CD14-positive monocyte (primary cell): ENCODE results near the gene FOCAD. TPM values are rescaled to one million over a fixed set of nuclear protein-coding genes. Genes with fewer than 3 reads are reported as not detected.

ENCODE experiments used
- DNase-seq, 3 donors: peaks; one replicate each; pipeline ENCODE4 v3.0.0-alpha.2; 2011 to 2022
- H2AFZ ChIP-seq: 2 replicates; pipeline ENCODE4 v1.6.0; 2012; ENCODE audit warnings: mild to moderate bottlenecking, low read depth, low read length, inconsistent platforms; ENCODE audit not compliant: insufficient read depth, poor library complexity, severe bottlenecking
- H3K27ac ChIP-seq, 2 donors: 1 replicate in 1 of 2; 2 replicates in 1 of 2; pipeline ENCODE4 v1.5.1; 2012 to 2013; ENCODE audit warnings: low read length in 2 of 2, control low read depth in 1 of 2, inconsistent platforms in 1 of 2, low read depth in 1 of 2, mild to moderate bottlenecking in 1 of 2
- H3K27me3 ChIP-seq, 2 donors: one replicate each; pipeline versions ENCODE4 v1.6.0 to v1.6.1; 2011 to 2013; ENCODE audit warnings: low read length in 2 of 2; ENCODE audit not compliant: control insufficient read depth in 2 of 2, insufficient read depth in 2 of 2
- H3K36me3 ChIP-seq, 2 donors: replicated peaks in 1 of 2; 1 replicate in 1 of 2; 2 replicates in 1 of 2; pipeline versions ENCODE4 v1.5.1 to v1.6.1; 2012 to 2013; ENCODE audit warnings: low read length in 2 of 2, control low read depth in 1 of 2, inconsistent platforms in 1 of 2, mild to moderate bottlenecking in 1 of 2; ENCODE audit not compliant: insufficient read depth in 2 of 2, control insufficient read depth in 1 of 2
- H3K4me1 ChIP-seq, 2 donors: 1 replicate in 1 of 2; 2 replicates in 1 of 2; pipeline versions ENCODE4 v1.5.1 to v1.6.1; 2012 to 2013; ENCODE audit warnings: low read length in 2 of 2, control low read depth in 1 of 2, inconsistent platforms in 1 of 2, mild to moderate bottlenecking in 1 of 2, moderate library complexity in 1 of 2; ENCODE audit not compliant: insufficient read depth in 2 of 2, control insufficient read depth in 1 of 2
- H3K4me2 ChIP-seq: replicated peaks from 2 replicates; pipeline ENCODE3; 2012; ENCODE audit warnings: low read length, moderate library complexity, mild to moderate bottlenecking; ENCODE audit not compliant: poor library complexity, severe bottlenecking; ENCODE audit errors: extremely low read depth
- H3K4me3 ChIP-seq, 3 experiments: fragments of 200-600 bp in 1 of 3; sonication (generic) in 1 of 3; replicated peaks in 1 of 3; 1 replicate in 2 of 3; 2 replicates in 1 of 3; pipeline ENCODE4 v1.5.1; 2011 to 2013; ENCODE audit warnings: low read length in 3 of 3, mild to moderate bottlenecking in 3 of 3, control low read depth in 2 of 3, low read depth in 2 of 3, inconsistent platforms in 1 of 3, moderate library complexity in 1 of 3
- H3K79me2 ChIP-seq: 2 replicates; pipeline ENCODE4 v1.6.0; 2012; ENCODE audit warnings: mild to moderate bottlenecking, control low read depth, inconsistent platforms, low read length, moderate library complexity; ENCODE audit not compliant: insufficient read depth
- H3K9ac ChIP-seq: 2 replicates; pipeline ENCODE4 v1.6.0; 2017; ENCODE audit warnings: low read length, mild to moderate bottlenecking; ENCODE audit not compliant: insufficient read depth, poor library complexity, severe bottlenecking
- H3K9me3 ChIP-seq, 2 donors: replicated peaks in 1 of 2; 1 replicate in 1 of 2; 2 replicates in 1 of 2; pipeline versions ENCODE4 v1.5.1 to v1.6.1; 2012 to 2013; ENCODE audit warnings: low read length in 2 of 2, control low read depth in 1 of 2; ENCODE audit not compliant: control insufficient read depth in 1 of 2, insufficient read depth in 1 of 2
- H4K20me1 ChIP-seq: 2 replicates; pipeline ENCODE4 v1.6.0; 2012; ENCODE audit warnings: mild to moderate bottlenecking, low read length, control low read depth, moderate library complexity; ENCODE audit not compliant: insufficient read depth
- H3K27ac Mint-ChIP-seq, 7 donors: one replicate each; pipeline ENCODE4 v1.8.0; 2020; ENCODE audit warnings: mild to moderate bottlenecking in 7 of 7, mixed read lengths in 7 of 7, moderate library complexity in 6 of 7, inconsistent platforms in 2 of 7
- H3K27me3 Mint-ChIP-seq, 3 donors: one replicate each; pipeline ENCODE4 v1.8.0; 2021 to 2022; ENCODE audit warnings: low read depth in 3 of 3, mild to moderate bottlenecking in 3 of 3, mixed read lengths in 3 of 3, moderate library complexity in 3 of 3, inconsistent platforms in 1 of 3
- H3K36me3 Mint-ChIP-seq, 2 donors: one replicate each; pipeline ENCODE4 v1.8.0; 2020; ENCODE audit warnings: mixed read lengths in 2 of 2, inconsistent platforms in 1 of 2, mild to moderate bottlenecking in 1 of 2
- H3K4me1 Mint-ChIP-seq: one replicate; pipeline ENCODE4 v1.8.0; 2020; ENCODE audit warnings: mild to moderate bottlenecking, mixed read lengths
- H3K4me3 Mint-ChIP-seq, 2 donors: one replicate each; pipeline ENCODE4 v1.8.0; 2020; ENCODE audit warnings: mild to moderate bottlenecking in 2 of 2, mixed read lengths in 2 of 2, moderate library complexity in 1 of 2
- H3K9me3 Mint-ChIP-seq, 7 donors: one replicate each; pipeline ENCODE4 v1.8.0; 2020 to 2022; ENCODE audit warnings: mixed read lengths in 7 of 7, mild to moderate bottlenecking in 6 of 7, moderate library complexity in 6 of 7, inconsistent platforms in 2 of 7
- CTCF ChIP-seq: fragments of 200-600 bp; IDR thresholded peaks from one replicate; pipeline ENCODE4 v1.8.0; 2022; ENCODE audit warnings: antibody characterized with exemption, mild to moderate bottlenecking
- WGBS: methylation state at CpG from one replicate; pipeline ENCODE4 v1.1.5; 2013; ENCODE audit warnings: missing lambda C conversion rate; ENCODE audit not compliant: insufficient coverage; 5-methylcytosine and 5-hydroxymethylcytosine counted together
- intact Hi-C, 2 donors: fragments of 100-400 bp; cut with micrococcal nuclease; formaldehyde crosslinking; loops; one replicate each; pipeline versions ENCODE4 v1.15.0 to v1.15.1; 2023
- polyA plus RNA-seq, 3 donors: library from polyadenylated mRNA; depleted of rRNA in 1 of 3; unstranded in 2 of 3; stranded (reverse) in 1 of 3; fragments of 300-500 nt in 2 of 3; fragments of >200 nt in 1 of 3; fragmentation: Illumina TruSeq in 2 of 3; gene quantifications; 1 replicate in 2 of 3; 2 replicates in 1 of 3; pipeline ENCODE4 v1.2.3, GENCODE V29; 2012 to 2021

Gene FOCAD
- polyA plus RNA-seq, 3 donors = 4.9 to 6.3 (median 5.1) TPM

GRCh38 chr9:20770947-20771346 lies 86.9 kb downstream of the FOCAD start:
- H3K36me3 Mint-ChIP-seq = peaks cover 38 to 39% of the 10 kb centered on the region in 2 donors

GRCh38 chr9:20771729-20772128 lies 87.7 kb downstream of the FOCAD start:
- Histone ChIP-seq H3K4me2 (no peak overlapping the region), H3K9me3 (no peaks in the 10 kb centered on the region), H2AFZ (no peak overlapping the region), H4K20me1 (no peaks in the 10 kb centered on the region), H3K4me1 (no peaks in the 10 kb centered on the region), H3K79me2 (no peaks in the 10 kb centered on the region), H3K27me3 (no peaks in the 10 kb centered on the region), H3K36me3 (peaks cover 13 to 20% of the 10 kb centered on the region in 2 donors), H3K4me3 (no peak overlapping the region), H3K27ac (no peak overlapping the region), H3K9ac (no peak overlapping the region)
- peaks cover 0 to 3% (median 0%) of the 10 kb centered on the region in 7 donors for H3K9me3 Mint-ChIP-seq
- no peaks in the 10 kb centered on the region for H3K4me1 Mint-ChIP-seq
- no peak overlapping the region for H3K4me3 Mint-ChIP-seq
- no peak overlapping the region for H3K27ac Mint-ChIP-seq
- WGBS = no CpG with 5 or more reads among the region's 2 CpGs
- intact Hi-C loops = no loop called here
- peaks cover 34 to 35% of the 10 kb centered on the region in 2 donors for H3K36me3 Mint-ChIP-seq
- peaks cover 0 to 2% (median 0%) of the 10 kb centered on the region in 3 donors for H3K27me3 Mint-ChIP-seq
- no peak for TF ChIP-seq CTCF
- no peak for DNase-seq

More at GRCh38 chr9:20770947-20771346, 86.9 kb downstream of the FOCAD start:
- Histone ChIP-seq H3K4me3 (no peak overlapping the region), H2AFZ (no peak overlapping the region), H3K36me3 (peaks cover 13 to 20% of the 10 kb centered on the region in 2 donors), H3K4me2 (no peak overlapping the region), H3K79me2 (no peaks in the 10 kb centered on the region), H3K9ac (no peak overlapping the region), H3K9me3 (no peaks in the 10 kb centered on the region), H3K27me3 (no peaks in the 10 kb centered on the region), H4K20me1 (no peaks in the 10 kb centered on the region), H3K4me1 (no peaks in the 10 kb centered on the region), H3K27ac (no peak overlapping the region)
- H3K4me3 Mint-ChIP-seq = no peak overlapping the region
- peaks cover 0 to 2% (median 0%) of the 10 kb centered on the region in 3 donors for H3K27me3 Mint-ChIP-seq
- intact Hi-C loops = no loop called here
- H3K4me1 Mint-ChIP-seq = no peaks in the 10 kb centered on the region
- no peak for DNase-seq
- H3K27ac Mint-ChIP-seq = no peak overlapping the region
- WGBS = 93% methylated on average over 1 of the region's 1 CpG
- no peak for TF ChIP-seq CTCF
- H3K9me3 Mint-ChIP-seq = peaks cover 0 to 5% (median 0%) of the 10 kb centered on the region in 7 donors
